H1 (cell line): ENCODE results near the gene LBP. TPM values are rescaled to one million over a fixed set of nuclear protein-coding genes. Genes with fewer than 3 reads are reported as not detected.

Experiments
- ATF3 ChIP-seq: IDR thresholded peaks from 2 replicates; pipeline ENCODE4 v1.6.1; 2011; ENCODE audit warnings: low read depth, mild to moderate bottlenecking, low read length; ENCODE audit not compliant: insufficient read depth
- BACH1 ChIP-seq: IDR thresholded peaks from 2 replicates; pipeline ENCODE4 v1.6.1; 2012; ENCODE audit warnings: low read length, improper control_type of control experiment
- CEBPB ChIP-seq: IDR thresholded peaks from 2 replicates; pipeline ENCODE4 v1.6.1; 2012; ENCODE audit warnings: low read depth, low read length
- CTBP2 ChIP-seq: IDR thresholded peaks from 2 replicates; pipeline ENCODE4 v1.7.0; 2011; ENCODE audit warnings: borderline replicate concordance, mild to moderate bottlenecking, moderate library complexity, mixed read lengths, low read length; ENCODE audit not compliant: insufficient read depth, insufficient read length
- CTCF ChIP-seq, 3 experiments: IDR thresholded peaks; 1 replicate in 2 of 3; 2 replicates in 1 of 3; pipeline versions ENCODE4 v1.5.1 to v1.6.1; 2011; ENCODE audit warnings: low read length in 3 of 3, mild to moderate bottlenecking in 3 of 3, inconsistent platforms in 2 of 3, low read depth in 1 of 3, moderate library complexity in 1 of 3; ENCODE audit not compliant: insufficient read depth in 1 of 3; ENCODE audit errors: control extremely low read depth in 1 of 3
- MAX ChIP-seq: IDR thresholded peaks from 2 replicates; pipeline ENCODE4 v1.6.1; 2012; ENCODE audit warnings: inconsistent platforms
- polyA plus RNA-seq, 7 experiments: library from polyadenylated mRNA; depleted of rRNA in 3 of 7; stranded (reverse) in 5 of 7; unstranded in 2 of 7; fragments of >200 nt in 5 of 7; fragments of 200-250 nt in 2 of 7; gene quantifications; 1 replicate in 5 of 7; 2 replicates in 1 of 7; 4 replicates in 1 of 7; pipeline versions ENCODE4 v1.2.1 to v1.2.3, GENCODE V29; 2011 to 2013; ENCODE audit warnings: missing spikeins in 2 of 7, mixed read lengths in 2 of 7
- total RNA-seq: library from RNA; stranded (reverse); fragmentation: NEBNext Ultra II Directional; extraction: Animal tissue kit (Norgen Biotek cat#: 25700); gene quantifications from 2 replicates; pipeline ENCODE4 v1.2.1, GENCODE V29; 2021

LBP gene
- total and polyA plus RNA-seq, 2 of the 8 experiments (the other 6 are each of a cell fraction or from before 2014, with no cell fraction given), result 0.60 to 0.63 TPM

GRCh38 chr20:38405132-38405531 lies 58.9 kb downstream of the LBP start (continued):
- TF ChIP-seq MAX (no peak), CEBPB (no peak), CTCF (IDR thresholded peaks at IDR 0.05; ENCODE audit: control extremely low read depth in 1 of 3, insufficient read depth in 1 of 3, low read depth in 1 of 3, low read length in 3 of 3) (no peak), BACH1 (no peak), ATF3 (no peak), CTBP2 (no peak)
